Measurements from ENCODE around the gene TTC6.

The TTC6 gene

GRCh38 chr14:37585101-37585511, 10.3 kb upstream of the TTC6 start:
- no peak for DNase-seq (ENCODE audit: low read depth)

- no peak for DNase-seq (ENCODE audit: low read depth)
Observed at GRCh38 chr14:37585971-37586796, 9.2 kb upstream of the TTC6 start.

DNA sequence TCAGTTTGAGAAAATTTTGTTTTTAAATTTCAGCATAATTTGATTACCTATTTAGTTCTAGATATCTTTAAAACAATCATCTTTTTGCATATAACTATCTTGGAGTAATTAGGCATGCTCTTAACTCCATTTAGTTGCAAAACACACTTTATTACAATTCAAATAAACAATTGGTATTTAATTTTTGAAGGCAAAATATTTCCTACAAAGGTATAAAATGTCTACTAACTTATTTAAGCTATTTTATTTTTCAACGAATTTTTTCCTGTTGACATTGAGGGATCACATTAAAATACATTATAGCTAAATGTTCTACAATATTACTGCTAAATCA, 8.7 kb upstream of the TTC6 start:
- DNase-seq (ENCODE audit: low read depth): no peak

- no peak for DNase-seq (ENCODE audit: low read depth)
Observed at GRCh38 chr14:37587131-37587803, 8.2 kb upstream of the TTC6 start.

GRCh38 chr14:37587881-37588666, 7.4 kb upstream of the TTC6 start:
- no peak for DNase-seq (ENCODE audit: low read depth)

- no peak for DNase-seq (ENCODE audit: low read depth)
Observed at GRCh38 chr14:37588667-37588955, 6.8 kb upstream of the TTC6 start.

DNA sequence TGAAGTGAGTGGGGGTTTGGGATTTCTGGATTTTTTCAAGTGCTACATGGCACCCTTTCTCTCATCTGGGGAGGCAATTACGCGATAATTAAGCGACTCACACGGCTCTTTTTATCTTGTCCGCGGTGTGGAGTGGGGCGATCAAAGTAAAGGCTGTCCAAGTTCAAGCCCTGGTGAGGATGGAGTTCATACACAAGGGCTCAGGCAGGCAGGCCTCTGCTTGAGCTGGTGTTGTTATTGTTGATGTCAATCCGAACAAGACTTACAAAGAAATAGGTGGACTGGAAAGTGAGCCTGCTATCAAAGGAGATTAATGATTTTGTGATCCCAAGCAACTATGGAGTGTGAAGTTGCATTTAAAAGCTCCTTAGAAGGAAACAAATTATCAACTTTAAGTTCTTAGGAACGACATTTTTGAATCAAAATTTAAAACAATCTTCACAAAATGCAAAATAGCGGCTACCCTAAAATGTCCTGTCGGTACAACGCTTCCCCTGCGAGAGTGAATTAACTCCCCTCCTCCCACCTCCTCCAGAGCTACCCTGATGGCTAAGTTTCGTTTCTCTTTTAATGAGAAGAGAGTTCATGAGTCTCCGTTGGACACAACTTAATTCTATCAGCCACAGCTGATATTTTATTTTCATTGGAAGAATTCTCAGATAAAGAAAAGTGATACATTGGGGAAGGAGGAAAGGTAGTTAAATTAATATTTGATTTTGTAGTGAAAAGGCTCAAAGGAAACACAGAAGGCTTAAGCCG, 6.3 kb upstream of the TTC6 start:
- DNase-seq (ENCODE audit: low read depth): no peak

GRCh38 chr14:37589715-37590427, 5.6 kb upstream of the TTC6 start:
- DNase-seq (ENCODE audit: low read depth): no peak

DNA sequence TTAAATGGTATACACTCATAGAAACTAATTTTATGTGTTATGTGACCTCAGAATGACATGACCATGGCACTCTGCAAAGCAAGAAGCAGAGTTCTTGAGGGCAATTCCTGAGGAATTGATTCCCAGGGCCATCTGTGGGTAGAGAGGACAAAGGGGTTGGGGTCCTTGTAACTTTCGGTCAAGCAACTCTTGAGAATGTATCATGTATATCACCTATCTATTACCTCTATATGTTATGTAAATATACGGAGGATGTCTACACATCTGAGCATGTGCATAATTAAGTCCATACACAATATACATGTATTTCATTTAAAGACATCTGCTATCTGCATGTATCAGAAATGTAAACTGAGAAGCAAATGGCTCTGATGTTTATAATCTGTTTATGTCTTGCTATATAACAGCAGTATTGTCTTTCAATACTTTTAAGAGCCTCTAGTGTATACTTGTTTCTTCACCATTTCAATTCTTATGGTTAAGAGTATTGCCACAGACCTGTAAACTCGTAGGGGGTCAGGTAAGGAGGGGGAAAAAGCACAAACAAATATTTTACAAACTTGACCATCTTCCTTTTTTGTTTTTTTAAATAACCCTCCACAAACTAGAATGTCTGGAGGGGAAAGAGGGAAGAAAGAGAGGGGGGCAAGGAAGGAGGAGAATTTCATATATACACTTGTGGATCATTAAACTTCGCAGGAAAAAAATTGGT, 4.8 kb upstream of the TTC6 start:
- no peak for DNase-seq (ENCODE audit: low read depth)

GRCh38 chr14:37591311-37591940, 4.0 kb upstream of the TTC6 start:
- DNase-seq (ENCODE audit: low read depth): no peak

DNA sequence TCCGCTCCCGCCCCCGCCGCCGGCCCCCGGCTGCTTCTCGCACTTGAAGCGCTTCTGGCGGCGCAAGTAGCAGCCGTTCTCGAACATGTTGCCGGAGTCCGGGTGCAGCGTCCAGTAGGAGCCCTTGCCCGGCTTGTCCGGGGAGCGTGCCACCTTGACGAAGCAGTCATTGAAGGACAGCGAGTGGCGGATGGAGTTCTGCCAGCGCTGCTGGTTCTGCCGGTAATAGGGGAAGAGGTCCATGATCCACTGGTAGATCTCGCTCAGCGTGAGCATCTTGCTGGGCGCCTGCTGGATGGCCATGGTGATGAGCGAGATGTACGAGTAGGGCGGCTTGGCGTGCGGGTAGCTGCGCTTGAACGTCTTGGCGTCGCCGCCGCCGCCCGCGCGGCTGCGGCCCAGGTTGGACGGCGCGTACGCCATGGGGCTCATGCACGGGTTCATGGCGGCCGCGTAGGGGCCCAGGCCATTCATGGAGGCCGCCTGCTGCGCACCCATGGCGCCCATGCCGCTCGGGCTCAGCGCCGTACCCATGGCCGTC, 3.4 kb upstream of the TTC6 start:
- no peak for DNase-seq (ENCODE audit: low read depth)

GRCh38 chr14:37592482-37593408, 2.7 kb upstream of the TTC6 start:
- DNase-seq (ENCODE audit: low read depth): no peak

DNA sequence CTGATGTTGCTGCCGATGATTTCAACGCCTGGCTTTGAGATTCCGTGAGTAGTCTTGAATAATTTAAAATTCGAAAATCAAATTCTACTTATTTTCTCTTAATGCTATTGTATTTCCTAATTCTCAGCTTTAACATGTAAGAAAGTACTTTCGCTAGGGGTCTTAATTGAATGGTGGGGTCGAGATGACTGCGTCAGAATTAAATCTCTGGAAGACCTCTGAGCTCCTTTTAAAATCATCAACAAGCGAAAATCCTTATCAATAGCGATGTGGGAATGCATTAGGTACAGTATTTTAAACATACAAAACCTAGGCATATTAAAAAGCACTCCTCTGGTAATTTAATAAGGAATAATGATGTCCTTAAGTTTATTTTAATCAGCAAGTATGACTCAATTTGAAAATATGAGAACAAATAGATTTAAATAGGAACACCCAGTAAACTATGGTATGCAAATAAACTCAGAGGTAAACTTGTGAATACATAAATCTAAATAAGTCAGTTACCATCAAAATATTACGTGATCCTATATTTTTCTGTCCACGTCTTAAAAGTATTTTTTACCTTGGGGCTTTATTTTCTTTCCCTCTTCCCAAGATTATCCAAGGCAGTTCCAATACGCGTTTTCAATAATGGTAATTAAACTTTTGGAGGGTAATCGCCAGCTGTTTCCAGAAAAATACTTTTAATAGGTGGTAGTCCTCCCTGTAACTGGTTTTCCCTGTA, 1.8 kb upstream of the TTC6 start:
- DNase-seq (ENCODE audit: low read depth): no peak

GRCh38 chr14:37594238-37594970, 1.0 kb upstream of the TTC6 start:
- peak; percentile 73 for DNase-seq (ENCODE audit: low read depth)

GRCh38 chr14:37595809-37596621, 586 bp downstream of the TTC6 start:
- DNase-seq (ENCODE audit: low read depth): no peak

GRCh38 chr14:37596790-37597472, 1.5 kb downstream of the TTC6 start:
- DNase-seq (ENCODE audit: low read depth): no peak
